ENCODE data around the gene SLFN14.

SLFN14 gene

GRCh38 chr17:35553310-35553709, 7.3 kb downstream of the SLFN14 start:
- no peaks in the 10 kb centered on the region for H3K9me3 ChIP-seq (replicated peaks in 1 of 2; ENCODE audit: control insufficient read depth in 2 of 2, insufficient read depth in 1 of 2, low read depth in 1 of 2, low read length in 2 of 2)
- peaks cover 0 to 26% (median 0%) of the 10 kb centered on the region in 3 experiments for H3K27me3 ChIP-seq (ENCODE audit: control insufficient read depth in 3 of 3, insufficient read depth in 3 of 3, low read depth in 1 of 3, low read length in 3 of 3)
- no peak overlapping the region for H3K27ac ChIP-seq (replicated peaks; ENCODE audit: low read length)
- H3K4ac ChIP-seq (ENCODE audit: low read length), result no peak overlapping the region
- no peak overlapping the region for H4K91ac ChIP-seq (ENCODE audit: low read depth, low read length, poor library complexity)
- H3K9ac ChIP-seq (ENCODE audit: low read depth, low read length, poor library complexity), result no peak overlapping the region
- no peak overlapping the region for H4K8ac ChIP-seq (ENCODE audit: low read depth, low read length)
- H3K4me3 ChIP-seq (ENCODE audit: low read length in 2 of 2), result no peak overlapping the region
- no CpG with 5 or more reads among the region's 4 CpGs for WGBS, 2 donors (ENCODE audit: extremely low coverage in 2 of 2, insufficient read length in 2 of 2, insufficient replicate concordance in 1 of 2)
- no peaks in the 10 kb centered on the region for H3K79me1 ChIP-seq (ENCODE audit: low read depth, low read length)
- H2AK5ac ChIP-seq (ENCODE audit: low read depth, low read length), result no peak overlapping the region
- H3K18ac ChIP-seq (ENCODE audit: low read length), result no peak overlapping the region
- no peak overlapping the region for H2BK5ac ChIP-seq (ENCODE audit: low read length)
- H3K23ac ChIP-seq (ENCODE audit: low read depth, low read length, poor library complexity), result no peak overlapping the region
- no peak overlapping the region for H2BK15ac ChIP-seq (ENCODE audit: low read length)
- no peak overlapping the region for H2BK120ac ChIP-seq (ENCODE audit: low read depth, low read length)
- H3K4me1 ChIP-seq (ENCODE audit: control insufficient read depth in 2 of 2, insufficient read depth in 1 of 2, low read depth in 1 of 2, low read length in 2 of 2), result no peaks in the 10 kb centered on the region
- H2BK12ac ChIP-seq (ENCODE audit: low read length), result no peak overlapping the region
- H3K14ac ChIP-seq (ENCODE audit: low read length), result no peak overlapping the region
- H3K4me2 ChIP-seq (ENCODE audit: insufficient read depth, low read length, poor library complexity, severe bottlenecking), result no peak overlapping the region
- DNase-seq (ENCODE audit: low spot score), result no peak
- H2AFZ ChIP-seq (ENCODE audit: low read length), result no peak overlapping the region
- no peaks in the 10 kb centered on the region for H3K36me3 ChIP-seq (replicated peaks in 1 of 2; ENCODE audit: control insufficient read depth in 2 of 2, insufficient read depth in 2 of 2, low read length in 2 of 2)

- H3K18ac ChIP-seq (ENCODE audit: low read length), result no peak overlapping the region
- no peak overlapping the region for H3K9ac ChIP-seq (ENCODE audit: low read depth, low read length, poor library complexity)
- H2BK5ac ChIP-seq (ENCODE audit: low read length), result no peak overlapping the region
- no peak overlapping the region for H2AK5ac ChIP-seq (ENCODE audit: low read depth, low read length)
- no peak overlapping the region for H3K27ac ChIP-seq (replicated peaks; ENCODE audit: low read length)
- no peak overlapping the region for H2BK120ac ChIP-seq (ENCODE audit: low read depth, low read length)
- H3K27me3 ChIP-seq (ENCODE audit: control insufficient read depth in 3 of 3, insufficient read depth in 3 of 3, low read depth in 1 of 3, low read length in 3 of 3), result peaks cover 0 to 41% (median 0%) of the 10 kb centered on the region in 3 experiments
- no peak overlapping the region for H2BK12ac ChIP-seq (ENCODE audit: low read length)
- no peak for DNase-seq (ENCODE audit: low spot score)
- no peak overlapping the region for H2AFZ ChIP-seq (ENCODE audit: low read length)
- H3K79me1 ChIP-seq (ENCODE audit: low read depth, low read length), result no peaks in the 10 kb centered on the region
- H3K4me1 ChIP-seq (ENCODE audit: control insufficient read depth in 2 of 2, insufficient read depth in 1 of 2, low read depth in 1 of 2, low read length in 2 of 2), result no peaks in the 10 kb centered on the region
- no peak overlapping the region for H4K8ac ChIP-seq (ENCODE audit: low read depth, low read length)
- no peak overlapping the region for H2BK15ac ChIP-seq (ENCODE audit: low read length)
- H3K4me3 ChIP-seq (ENCODE audit: low read length in 2 of 2), result no peak overlapping the region
- no peak overlapping the region for H3K14ac ChIP-seq (ENCODE audit: low read length)
- H4K91ac ChIP-seq (ENCODE audit: low read depth, low read length, poor library complexity), result no peak overlapping the region
- no CpG with 5 or more reads among the region's 1 CpG for WGBS, 2 donors (ENCODE audit: extremely low coverage in 2 of 2, insufficient read length in 2 of 2, insufficient replicate concordance in 1 of 2)
- H3K36me3 ChIP-seq (replicated peaks in 1 of 2; ENCODE audit: control insufficient read depth in 2 of 2, insufficient read depth in 2 of 2, low read length in 2 of 2), result no peaks in the 10 kb centered on the region
- no peak overlapping the region for H3K23ac ChIP-seq (ENCODE audit: low read depth, low read length, poor library complexity)
- H3K4ac ChIP-seq (ENCODE audit: low read length), result no peak overlapping the region
- no peak overlapping the region for H3K4me2 ChIP-seq (ENCODE audit: insufficient read depth, low read length, poor library complexity, severe bottlenecking)
- H3K9me3 ChIP-seq (replicated peaks in 1 of 2; ENCODE audit: control insufficient read depth in 2 of 2, insufficient read depth in 1 of 2, low read depth in 1 of 2, low read length in 2 of 2), result no peaks in the 10 kb centered on the region
These were observed 11.6 kb downstream of the SLFN14 start for GRCh38 chr17:35548978-35549377.

- no peaks in the 10 kb centered on the region for H3K9me3 ChIP-seq (replicated peaks in 1 of 2; ENCODE audit: control insufficient read depth in 2 of 2, insufficient read depth in 1 of 2, low read depth in 1 of 2, low read length in 2 of 2)
- no peak overlapping the region for H2BK15ac ChIP-seq (ENCODE audit: low read length)
- no peak for DNase-seq (ENCODE audit: low spot score)
- no peak overlapping the region for H4K8ac ChIP-seq (ENCODE audit: low read depth, low read length)
- no peak overlapping the region for H2BK5ac ChIP-seq (ENCODE audit: low read length)
- whole genome bisulfite sequencing, 2 donors (ENCODE audit: extremely low coverage in 2 of 2, insufficient read length in 2 of 2, insufficient replicate concordance in 1 of 2), result no CpG with 5 or more reads among the region's 8 CpGs
- no peak overlapping the region for H3K4me2 ChIP-seq (ENCODE audit: insufficient read depth, low read length, poor library complexity, severe bottlenecking)
- no peaks in the 10 kb centered on the region for H3K79me1 ChIP-seq (ENCODE audit: low read depth, low read length)
- H3K4ac ChIP-seq (ENCODE audit: low read length), result no peak overlapping the region
- no peak overlapping the region for H3K9ac ChIP-seq (ENCODE audit: low read depth, low read length, poor library complexity)
- no peaks in the 10 kb centered on the region for H3K4me1 ChIP-seq (ENCODE audit: control insufficient read depth in 2 of 2, insufficient read depth in 1 of 2, low read depth in 1 of 2, low read length in 2 of 2)
- H2AK5ac ChIP-seq (ENCODE audit: low read depth, low read length), result no peak overlapping the region
- H3K4me3 ChIP-seq (ENCODE audit: low read length in 2 of 2), result no peak overlapping the region
- peaks cover 0 to 44% (median 0%) of the 10 kb centered on the region in 3 experiments for H3K27me3 ChIP-seq (ENCODE audit: control insufficient read depth in 3 of 3, insufficient read depth in 3 of 3, low read depth in 1 of 3, low read length in 3 of 3)
- no peak overlapping the region for H2BK12ac ChIP-seq (ENCODE audit: low read length)
- no peak overlapping the region for H3K18ac ChIP-seq (ENCODE audit: low read length)
- H4K91ac ChIP-seq (ENCODE audit: low read depth, low read length, poor library complexity), result no peak overlapping the region
- no peaks in the 10 kb centered on the region for H3K36me3 ChIP-seq (replicated peaks in 1 of 2; ENCODE audit: control insufficient read depth in 2 of 2, insufficient read depth in 2 of 2, low read length in 2 of 2)
- H3K14ac ChIP-seq (ENCODE audit: low read length), result no peak overlapping the region
- H2AFZ ChIP-seq (ENCODE audit: low read length), result no peak overlapping the region
- no peak overlapping the region for H2BK120ac ChIP-seq (ENCODE audit: low read depth, low read length)
- H3K27ac ChIP-seq (replicated peaks; ENCODE audit: low read length), result no peak overlapping the region
- no peak overlapping the region for H3K23ac ChIP-seq (ENCODE audit: low read depth, low read length, poor library complexity)
These were observed 12.3 kb downstream of the SLFN14 start for GRCh38 chr17:35548208-35548810.

GRCh38 chr17:35546487-35546886, 14.1 kb downstream of the SLFN14 start:
- H4K8ac ChIP-seq (ENCODE audit: low read depth, low read length), result no peak overlapping the region

More at GRCh38 chr17:35546487-35546886, 14.1 kb downstream of the SLFN14 start:
- no peak overlapping the region for H3K27ac ChIP-seq (replicated peaks; ENCODE audit: low read length)
- no peak overlapping the region for H2AK5ac ChIP-seq (ENCODE audit: low read depth, low read length)
- H3K4ac ChIP-seq (ENCODE audit: low read length), result no peak overlapping the region
- no peak overlapping the region for H3K14ac ChIP-seq (ENCODE audit: low read length)
- no peak overlapping the region for H3K4me2 ChIP-seq (ENCODE audit: insufficient read depth, low read length, poor library complexity, severe bottlenecking)
- H3K23ac ChIP-seq (ENCODE audit: low read depth, low read length, poor library complexity), result no peak overlapping the region
- no peaks in the 10 kb centered on the region for H3K4me1 ChIP-seq (ENCODE audit: control insufficient read depth in 2 of 2, insufficient read depth in 1 of 2, low read depth in 1 of 2, low read length in 2 of 2)
- no peak overlapping the region for H3K18ac ChIP-seq (ENCODE audit: low read length)
- H2BK5ac ChIP-seq (ENCODE audit: low read length), result no peak overlapping the region
- H3K9ac ChIP-seq (ENCODE audit: low read depth, low read length, poor library complexity), result no peak overlapping the region
- DNase-seq (ENCODE audit: low spot score), result no peak
- no peak overlapping the region for H3K4me3 ChIP-seq (ENCODE audit: low read length in 2 of 2)
- no peak overlapping the region for H4K91ac ChIP-seq (ENCODE audit: low read depth, low read length, poor library complexity)
- no CpG with 5 or more reads among the region's 1 CpG for WGBS, 2 donors (ENCODE audit: extremely low coverage in 2 of 2, insufficient read length in 2 of 2, insufficient replicate concordance in 1 of 2)
- no peaks in the 10 kb centered on the region for H3K9me3 ChIP-seq (replicated peaks in 1 of 2; ENCODE audit: control insufficient read depth in 2 of 2, insufficient read depth in 1 of 2, low read depth in 1 of 2, low read length in 2 of 2)
- no peak overlapping the region for H2BK15ac ChIP-seq (ENCODE audit: low read length)
- no peaks in the 10 kb centered on the region for H3K79me1 ChIP-seq (ENCODE audit: low read depth, low read length)
- H3K27me3 ChIP-seq (ENCODE audit: control insufficient read depth in 3 of 3, insufficient read depth in 3 of 3, low read depth in 1 of 3, low read length in 3 of 3), result peaks cover 0 to 51% (median 0%) of the 10 kb centered on the region in 3 experiments
- no peak overlapping the region for H2AFZ ChIP-seq (ENCODE audit: low read length)
- no peak overlapping the region for H2BK120ac ChIP-seq (ENCODE audit: low read depth, low read length)
- no peak overlapping the region for H2BK12ac ChIP-seq (ENCODE audit: low read length)
- H3K36me3 ChIP-seq (replicated peaks in 1 of 2; ENCODE audit: control insufficient read depth in 2 of 2, insufficient read depth in 2 of 2, low read length in 2 of 2), result no peaks in the 10 kb centered on the region

Measured in neuronal stem cell (in vitro differentiated cells).